ENCODE measurements around the gene ATP2B2. TPM values are rescaled to one million over a fixed set of nuclear protein-coding genes. Genes with fewer than 3 reads are reported as not detected.
A peak's percentile ranks its signal among the peaks of the same experiment; 100 is the strongest.

The ATP2B2 gene
- total and polyA plus RNA-seq, 2 experiments from 2014 or later = 0.42 to 0.63 TPM

DNA sequence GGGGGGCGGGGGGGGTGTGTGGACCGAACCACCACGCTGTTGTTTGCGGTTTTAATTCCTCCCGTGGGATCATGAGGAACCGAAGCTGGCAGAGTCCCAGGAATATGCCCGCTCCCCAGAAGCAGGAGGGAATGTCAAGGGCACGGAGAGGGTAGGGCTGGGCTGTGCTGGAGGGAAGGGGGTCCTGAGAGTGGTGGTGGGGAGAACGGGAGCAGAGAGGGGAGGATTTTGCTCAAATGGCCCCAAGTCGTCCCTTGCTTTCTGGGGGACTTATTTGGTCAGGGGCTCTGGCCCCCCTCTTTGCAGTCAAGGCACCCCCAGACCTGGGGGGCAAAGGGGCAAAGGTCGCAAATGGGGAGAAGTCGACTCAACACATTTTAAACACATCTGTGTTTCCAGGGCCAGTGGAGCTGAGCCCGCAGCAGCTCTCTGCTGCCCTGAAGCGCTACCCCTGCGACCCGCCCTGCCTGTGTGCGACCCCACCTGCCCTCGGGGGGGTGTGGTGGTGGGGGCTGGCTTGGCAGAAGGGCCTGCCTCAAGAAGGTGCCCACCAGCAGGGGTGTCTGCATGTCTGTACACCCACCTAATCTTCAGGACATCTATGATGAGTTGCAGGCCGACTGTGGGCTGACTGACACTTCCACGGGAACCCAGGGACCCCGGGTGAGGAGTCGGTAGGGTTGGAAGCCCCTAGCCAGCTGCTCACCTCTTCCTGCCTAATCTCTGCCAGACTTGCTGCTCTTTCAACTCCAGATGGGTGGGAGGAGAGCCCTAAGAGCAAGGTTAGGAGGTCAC, 602 bp upstream of the ATP2B2 start:
- peak overlapping the region; percentile 74; the same call in 1 of the 2 replicates for H3K4me2 ChIP-seq
- no peak overlapping the region for H3K27ac Mint-ChIP-seq
- H3K36me3 ChIP-seq (ENCODE audit: insufficient read depth) = no peaks in the 10 kb centered on the region
- no peaks in the 10 kb centered on the region for H4K20me1 ChIP-seq (replicated peaks; ENCODE audit: insufficient read depth)
- H3K27me3 Mint-ChIP-seq (ENCODE audit: insufficient read depth, low read depth, poor library complexity) = peaks cover 17% of the 10 kb centered on the region
- no peak overlapping the region for H3K27ac ChIP-seq (ENCODE audit: low read depth)
- H3K9me2 ChIP-seq (ENCODE audit: insufficient read depth) = no peaks in the 10 kb centered on the region
- no peaks in the 10 kb centered on the region for H3F3A ChIP-seq (replicated peaks; ENCODE audit: low read depth)
- no peaks in the 10 kb centered on the region for H3K9me3 Mint-ChIP-seq
- peaks cover 9% of the 10 kb centered on the region for H3K4me1 Mint-ChIP-seq
- no peaks in the 10 kb centered on the region; the same call in 1 of the 2 replicates for H3K4me1 ChIP-seq (ENCODE audit: insufficient read depth)
- no peaks in the 10 kb centered on the region for H3K79me2 ChIP-seq (replicated peaks; ENCODE audit: insufficient read depth)
- H3K27me3 ChIP-seq (ENCODE audit: insufficient read depth) = peaks cover 7% of the 10 kb centered on the region; the same call in 1 of the 2 replicates
- no peaks in the 10 kb centered on the region for H3K36me3 Mint-ChIP-seq (ENCODE audit: low read depth)
- peak overlapping the region; percentile 89; the same call in 1 of the 2 replicates for H2AFZ ChIP-seq
- TF ChIP-seq, protein P1, sequence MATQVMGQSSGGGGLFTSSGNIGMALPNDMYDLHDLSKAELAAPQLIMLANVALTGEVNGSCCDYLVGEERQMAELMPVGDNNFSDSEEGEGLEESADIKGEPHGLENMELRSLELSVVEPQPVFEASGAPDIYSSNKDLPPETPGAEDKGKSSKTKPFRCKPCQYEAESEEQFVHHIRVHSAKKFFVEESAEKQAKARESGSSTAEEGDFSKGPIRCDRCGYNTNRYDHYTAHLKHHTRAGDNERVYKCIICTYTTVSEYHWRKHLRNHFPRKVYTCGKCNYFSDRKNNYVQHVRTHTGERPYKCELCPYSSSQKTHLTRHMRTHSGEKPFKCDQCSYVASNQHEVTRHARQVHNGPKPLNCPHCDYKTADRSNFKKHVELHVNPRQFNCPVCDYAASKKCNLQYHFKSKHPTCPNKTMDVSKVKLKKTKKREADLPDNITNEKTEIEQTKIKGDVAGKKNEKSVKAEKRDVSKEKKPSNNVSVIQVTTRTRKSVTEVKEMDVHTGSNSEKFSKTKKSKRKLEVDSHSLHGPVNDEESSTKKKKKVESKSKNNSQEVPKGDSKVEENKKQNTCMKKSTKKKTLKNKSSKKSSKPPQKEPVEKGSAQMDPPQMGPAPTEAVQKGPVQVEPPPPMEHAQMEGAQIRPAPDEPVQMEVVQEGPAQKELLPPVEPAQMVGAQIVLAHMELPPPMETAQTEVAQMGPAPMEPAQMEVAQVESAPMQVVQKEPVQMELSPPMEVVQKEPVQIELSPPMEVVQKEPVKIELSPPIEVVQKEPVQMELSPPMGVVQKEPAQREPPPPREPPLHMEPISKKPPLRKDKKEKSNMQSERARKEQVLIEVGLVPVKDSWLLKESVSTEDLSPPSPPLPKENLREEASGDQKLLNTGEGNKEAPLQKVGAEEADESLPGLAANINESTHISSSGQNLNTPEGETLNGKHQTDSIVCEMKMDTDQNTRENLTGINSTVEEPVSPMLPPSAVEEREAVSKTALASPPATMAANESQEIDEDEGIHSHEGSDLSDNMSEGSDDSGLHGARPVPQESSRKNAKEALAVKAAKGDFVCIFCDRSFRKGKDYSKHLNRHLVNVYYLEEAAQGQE (IDR thresholded peaks at IDR 0.05; ENCODE audit: unreplicated experiment) = no peak
- no peak for TF ChIP-seq CREB1 (CRISPR knock-in tag; IDR thresholded peaks at IDR 0.05; ENCODE audit: low read depth)
- TF ChIP-seq, protein P2, sequence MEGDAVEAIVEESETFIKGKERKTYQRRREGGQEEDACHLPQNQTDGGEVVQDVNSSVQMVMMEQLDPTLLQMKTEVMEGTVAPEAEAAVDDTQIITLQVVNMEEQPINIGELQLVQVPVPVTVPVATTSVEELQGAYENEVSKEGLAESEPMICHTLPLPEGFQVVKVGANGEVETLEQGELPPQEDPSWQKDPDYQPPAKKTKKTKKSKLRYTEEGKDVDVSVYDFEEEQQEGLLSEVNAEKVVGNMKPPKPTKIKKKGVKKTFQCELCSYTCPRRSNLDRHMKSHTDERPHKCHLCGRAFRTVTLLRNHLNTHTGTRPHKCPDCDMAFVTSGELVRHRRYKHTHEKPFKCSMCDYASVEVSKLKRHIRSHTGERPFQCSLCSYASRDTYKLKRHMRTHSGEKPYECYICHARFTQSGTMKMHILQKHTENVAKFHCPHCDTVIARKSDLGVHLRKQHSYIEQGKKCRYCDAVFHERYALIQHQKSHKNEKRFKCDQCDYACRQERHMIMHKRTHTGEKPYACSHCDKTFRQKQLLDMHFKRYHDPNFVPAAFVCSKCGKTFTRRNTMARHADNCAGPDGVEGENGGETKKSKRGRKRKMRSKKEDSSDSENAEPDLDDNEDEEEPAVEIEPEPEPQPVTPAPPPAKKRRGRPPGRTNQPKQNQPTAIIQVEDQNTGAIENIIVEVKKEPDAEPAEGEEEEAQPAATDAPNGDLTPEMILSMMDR (conservative IDR thresholded peaks at IDR 0.05; ENCODE audit: low read depth in 2 of 2) = no peak
- TF ChIP-seq, protein P3, sequence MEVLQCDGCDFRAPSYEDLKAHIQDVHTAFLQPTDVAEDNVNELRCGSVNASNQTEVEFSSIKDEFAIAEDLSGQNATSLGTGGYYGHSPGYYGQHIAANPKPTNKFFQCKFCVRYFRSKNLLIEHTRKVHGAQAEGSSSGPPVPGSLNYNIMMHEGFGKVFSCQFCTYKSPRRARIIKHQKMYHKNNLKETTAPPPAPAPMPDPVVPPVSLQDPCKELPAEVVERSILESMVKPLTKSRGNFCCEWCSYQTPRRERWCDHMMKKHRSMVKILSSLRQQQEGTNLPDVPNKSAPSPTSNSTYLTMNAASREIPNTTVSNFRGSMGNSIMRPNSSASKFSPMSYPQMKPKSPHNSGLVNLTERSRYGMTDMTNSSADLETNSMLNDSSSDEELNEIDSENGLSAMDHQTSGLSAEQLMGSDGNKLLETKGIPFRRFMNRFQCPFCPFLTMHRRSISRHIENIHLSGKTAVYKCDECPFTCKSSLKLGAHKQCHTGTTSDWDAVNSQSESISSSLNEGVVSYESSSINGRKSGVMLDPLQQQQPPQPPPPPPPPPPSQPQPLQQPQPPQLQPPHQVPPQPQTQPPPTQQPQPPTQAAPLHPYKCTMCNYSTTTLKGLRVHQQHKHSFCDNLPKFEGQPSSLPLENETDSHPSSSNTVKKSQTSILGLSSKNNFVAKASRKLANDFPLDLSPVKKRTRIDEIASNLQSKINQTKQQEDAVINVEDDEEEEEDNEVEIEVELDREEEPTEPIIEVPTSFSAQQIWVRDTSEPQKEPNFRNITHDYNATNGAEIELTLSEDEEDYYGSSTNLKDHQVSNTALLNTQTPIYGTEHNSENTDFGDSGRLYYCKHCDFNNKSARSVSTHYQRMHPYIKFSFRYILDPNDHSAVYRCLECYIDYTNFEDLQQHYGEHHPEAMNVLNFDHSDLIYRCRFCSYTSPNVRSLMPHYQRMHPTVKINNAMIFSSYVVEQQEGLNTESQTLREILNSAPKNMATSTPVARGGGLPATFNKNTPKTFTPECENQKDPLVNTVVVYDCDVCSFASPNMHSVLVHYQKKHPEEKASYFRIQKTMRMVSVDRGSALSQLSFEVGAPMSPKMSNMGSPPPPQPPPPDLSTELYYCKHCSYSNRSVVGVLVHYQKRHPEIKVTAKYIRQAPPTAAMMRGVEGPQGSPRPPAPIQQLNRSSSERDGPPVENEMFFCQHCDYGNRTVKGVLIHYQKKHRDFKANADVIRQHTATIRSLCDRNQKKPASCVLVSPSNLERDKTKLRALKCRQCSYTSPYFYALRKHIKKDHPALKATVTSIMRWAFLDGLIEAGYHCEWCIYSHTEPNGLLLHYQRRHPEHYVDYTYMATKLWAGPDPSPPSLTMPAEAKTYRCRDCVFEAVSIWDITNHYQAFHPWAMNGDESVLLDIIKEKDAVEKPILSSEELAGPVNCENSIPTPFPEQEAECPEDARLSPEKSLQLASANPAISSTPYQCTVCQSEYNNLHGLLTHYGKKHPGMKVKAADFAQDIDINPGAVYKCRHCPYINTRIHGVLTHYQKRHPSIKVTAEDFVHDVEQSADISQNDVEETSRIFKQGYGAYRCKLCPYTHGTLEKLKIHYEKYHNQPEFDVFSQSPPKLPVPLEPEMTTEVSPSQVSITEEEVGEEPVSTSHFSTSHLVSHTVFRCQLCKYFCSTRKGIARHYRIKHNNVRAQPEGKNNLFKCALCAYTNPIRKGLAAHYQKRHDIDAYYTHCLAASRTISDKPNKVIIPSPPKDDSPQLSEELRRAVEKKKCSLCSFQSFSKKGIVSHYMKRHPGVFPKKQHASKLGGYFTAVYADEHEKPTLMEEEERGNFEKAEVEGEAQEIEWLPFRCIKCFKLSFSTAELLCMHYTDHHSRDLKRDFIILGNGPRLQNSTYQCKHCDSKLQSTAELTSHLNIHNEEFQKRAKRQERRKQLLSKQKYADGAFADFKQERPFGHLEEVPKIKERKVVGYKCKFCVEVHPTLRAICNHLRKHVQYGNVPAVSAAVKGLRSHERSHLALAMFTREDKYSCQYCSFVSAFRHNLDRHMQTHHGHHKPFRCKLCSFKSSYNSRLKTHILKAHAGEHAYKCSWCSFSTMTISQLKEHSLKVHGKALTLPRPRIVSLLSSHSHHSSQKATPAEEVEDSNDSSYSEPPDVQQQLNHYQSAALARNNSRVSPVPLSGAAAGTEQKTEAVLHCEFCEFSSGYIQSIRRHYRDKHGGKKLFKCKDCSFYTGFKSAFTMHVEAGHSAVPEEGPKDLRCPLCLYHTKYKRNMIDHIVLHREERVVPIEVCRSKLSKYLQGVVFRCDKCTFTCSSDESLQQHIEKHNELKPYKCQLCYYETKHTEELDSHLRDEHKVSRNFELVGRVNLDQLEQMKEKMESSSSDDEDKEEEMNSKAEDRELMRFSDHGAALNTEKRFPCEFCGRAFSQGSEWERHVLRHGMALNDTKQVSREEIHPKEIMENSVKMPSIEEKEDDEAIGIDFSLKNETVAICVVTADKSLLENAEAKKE (CRISPR knock-in tag; IDR thresholded peaks at IDR 0.05) = no peak
- H3K4me3 Mint-ChIP-seq = peak overlapping the region; percentile 64
- DNase-seq (ENCODE audit: low spot score) (no peak), ATAC-seq (peak; percentile 59)
- peak overlapping the region; percentile 59 for H3K4me3 ChIP-seq

Measured in GM23338 (cell line).